GM23248 (cell line): Measurements from ENCODE around the gene MCF2L.

Experiments
- EZH2 ChIP-seq: fragments of 200-600 bp; sonication (generic); IDR thresholded peaks from 2 replicates; pipeline ENCODE4 v1.6.1; 2018; ENCODE audit warnings: antibody characterized with exemption, mild to moderate bottlenecking; ENCODE audit not compliant: insufficient read depth, poor library complexity, severe bottlenecking
- EZH2phosphoT487 ChIP-seq: fragments of 200-600 bp; sonication (generic); IDR thresholded peaks from 2 replicates; pipeline ENCODE4 v1.6.1; 2018; ENCODE audit warnings: antibody characterized with exemption, moderate library complexity, mild to moderate bottlenecking, low read depth; ENCODE audit not compliant: insufficient read depth

DNA sequence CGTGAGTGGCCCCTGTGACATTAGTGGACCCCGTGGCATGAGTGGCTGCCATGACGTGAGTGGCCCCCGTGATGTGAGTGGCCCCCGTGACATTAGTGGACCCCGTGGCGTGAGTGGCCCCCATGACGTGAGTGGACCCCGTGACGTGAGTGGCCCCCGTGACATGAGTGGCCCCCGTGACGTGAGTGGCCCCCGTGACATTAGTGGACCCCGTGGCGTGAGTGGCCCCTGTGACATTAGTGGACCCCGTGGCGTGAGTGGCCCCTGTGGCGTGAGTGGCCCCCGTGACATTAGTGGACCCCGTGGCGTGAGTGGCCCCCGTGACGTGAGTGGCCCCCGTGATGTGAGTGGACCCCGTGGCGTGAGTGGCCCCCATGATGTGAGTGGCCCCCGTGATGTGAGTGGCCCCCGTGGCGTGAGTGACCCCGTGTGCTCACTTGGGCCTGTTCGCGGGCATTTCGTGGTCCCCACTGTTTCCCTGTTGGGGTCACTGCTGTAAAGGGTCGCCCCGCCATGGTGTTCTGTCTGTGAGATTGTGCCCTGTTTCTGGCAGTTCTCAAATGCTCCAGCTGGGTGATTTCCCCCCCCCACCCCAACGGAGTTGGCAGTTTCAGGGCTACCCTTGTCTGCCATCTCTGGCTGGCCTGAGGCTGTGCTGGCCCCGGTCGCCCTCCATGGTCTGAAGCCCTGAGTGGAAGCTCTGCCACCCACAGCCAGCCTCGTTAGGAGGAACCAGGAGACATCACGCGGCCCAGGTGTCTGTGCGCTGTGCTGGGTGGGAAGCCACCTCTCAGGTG is 64.2 kb downstream of the MCF2L start:
- TF ChIP-seq EZH2phosphoT487, result no peak
- TF ChIP-seq EZH2, result no peak
